SK-N-MC (cell line): Measurements from ENCODE around the gene CSMD2.

ENCODE experiments used
- DNase-seq: peaks from one replicate; pipeline ENCODE4 v3.0.0-alpha.2; 2011; ENCODE audit warnings: low read depth, low spot score
- H3K27ac ChIP-seq: fragments of 200-600 bp; sonication (generic); 2 replicates; pipeline ENCODE4 v1.5.1; 2016; ENCODE audit warnings: mixed run types
- H3K36me3 ChIP-seq: fragments of 200-600 bp; sonication (generic); 2 replicates; pipeline ENCODE4 v1.6.1; 2017; ENCODE audit warnings: antibody characterized with exemption, low read length, mixed read lengths; ENCODE audit not compliant: insufficient read depth
- H3K4me3 ChIP-seq: fragments of 200-600 bp; sonication (generic); 2 replicates; pipeline ENCODE4 v1.5.1; 2016
- H3K9ac ChIP-seq: fragments of 200-600 bp; sonication (generic); 2 replicates; pipeline ENCODE4 v1.8.0; 2017; ENCODE audit warnings: mixed run types, mixed read lengths; ENCODE audit not compliant: insufficient read length
- H3K9me3 ChIP-seq: fragments of 200-600 bp; sonication (generic); 2 replicates; pipeline ENCODE4 v1.6.1; 2017; ENCODE audit warnings: low read depth, mild to moderate bottlenecking, antibody characterized with exemption, low read length, moderate library complexity, mixed read lengths
- EZH2 ChIP-seq: fragments of 200-600 bp; sonication (generic); IDR thresholded peaks from one replicate; pipeline ENCODE4 v1.6.1; 2017; ENCODE audit warnings: antibody characterized with exemption
- FOXP2 ChIP-seq: optimal IDR thresholded peaks from 2 replicates; pipeline ENCODE3; 2011; ENCODE audit warnings: mild to moderate bottlenecking, moderate library complexity; ENCODE audit not compliant: insufficient read depth; ENCODE audit errors: extremely low read length, control extremely low read depth
- POLR2AphosphoS5 ChIP-seq: IDR thresholded peaks from 2 replicates; pipeline ENCODE4 v1.6.1; 2012; ENCODE audit warnings: mild to moderate bottlenecking, low read depth, low read length, borderline replicate concordance

Gene CSMD2

DNA sequence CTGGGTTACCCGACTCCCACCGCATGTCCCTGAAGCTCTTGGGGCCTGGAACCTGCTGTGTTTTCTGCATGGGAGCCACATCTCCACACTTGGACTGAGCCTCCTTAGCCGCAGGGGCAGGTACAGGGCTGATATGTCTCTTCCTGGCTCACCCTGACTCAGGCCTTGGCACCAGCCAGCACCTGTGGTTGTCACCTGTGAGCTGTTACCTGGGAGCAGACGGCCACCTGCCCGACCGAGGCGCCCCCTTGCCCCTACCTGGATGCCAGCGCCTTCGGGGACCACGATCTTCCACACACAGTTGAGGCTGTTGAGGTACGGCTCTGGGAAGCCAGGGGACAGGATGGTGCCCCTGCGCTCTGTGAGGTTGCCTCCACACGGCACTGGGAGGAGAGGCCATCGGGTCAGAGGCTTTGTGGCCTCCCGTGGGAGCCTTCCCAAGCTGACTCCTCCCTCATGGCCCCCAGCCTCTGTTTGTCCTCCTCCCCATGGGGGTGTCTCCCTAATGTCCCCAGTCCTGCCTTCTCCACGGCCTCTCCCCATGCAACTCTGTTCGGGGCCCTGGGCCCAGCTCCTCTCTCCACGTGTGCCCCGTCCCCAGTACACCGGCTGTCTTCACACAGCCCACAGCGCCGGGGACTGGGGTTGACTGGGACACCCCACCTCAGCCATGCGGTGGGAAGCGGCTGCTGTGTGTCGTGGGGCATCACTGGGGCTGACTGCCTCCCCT, 540.6 kb downstream of the CSMD2 start:
- TF ChIP-seq FOXP2 (no peak), EZH2 (no peak), POLR2AphosphoS5 (no peak)
- DNase-seq = no peak

DNA sequence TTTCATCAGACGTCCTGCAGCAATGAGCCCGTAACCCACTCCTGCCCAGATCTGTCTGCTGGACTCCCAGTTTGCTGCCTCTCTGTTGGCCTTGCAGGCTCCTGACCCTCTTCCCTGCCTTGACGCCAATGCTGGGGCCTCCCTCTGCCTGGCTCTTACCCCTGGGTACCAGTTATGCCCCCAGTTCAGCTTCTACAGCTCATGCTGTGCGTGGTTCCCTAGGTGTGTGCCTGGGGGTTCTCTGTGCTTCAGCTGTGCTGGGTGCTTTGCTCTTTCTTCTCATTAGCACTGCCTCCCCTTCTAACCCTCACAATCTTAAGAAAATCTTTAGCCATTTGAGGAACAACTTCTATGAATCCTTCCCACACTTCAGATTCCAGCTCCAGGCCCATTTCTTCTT, 541.2 kb downstream of the CSMD2 start:
- Histone ChIP-seq H3K36me3 (no peaks in the 10 kb centered on the region), H3K27ac (no peak overlapping the region), H3K9me3 (no peaks in the 10 kb centered on the region), H3K9ac (no peak overlapping the region), H3K4me3 (no peak overlapping the region)
- no peak for TF ChIP-seq EZH2
- TF ChIP-seq POLR2AphosphoS5 = no peak
- TF ChIP-seq FOXP2 = no peak
- DNase-seq = no peak

More for the DNA sequence above, 540.6 kb downstream of the CSMD2 start:
- no peaks in the 10 kb centered on the region for H3K9me3 ChIP-seq
- no peak overlapping the region for H3K4me3 ChIP-seq
- H3K27ac ChIP-seq = no peak overlapping the region
- H3K36me3 ChIP-seq = no peaks in the 10 kb centered on the region
- no peak overlapping the region for H3K9ac ChIP-seq

DNA sequence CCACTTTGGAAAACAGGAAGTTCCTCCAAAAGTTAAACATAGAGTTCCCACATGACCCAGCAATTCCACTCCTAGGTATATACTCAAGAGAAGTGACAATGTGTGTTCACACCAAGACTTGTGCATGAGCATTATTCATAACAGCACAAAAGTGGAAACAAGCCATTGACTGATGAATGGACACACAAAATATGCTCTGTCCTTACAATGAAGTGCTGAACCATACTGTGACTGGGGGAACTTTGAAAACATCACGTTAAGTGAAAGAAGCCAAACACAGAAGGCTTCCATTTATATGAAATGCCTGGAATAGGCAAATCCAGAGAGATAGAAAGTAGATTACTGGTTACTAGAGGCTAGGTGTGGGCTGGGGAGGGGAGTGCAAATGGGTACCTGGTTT, 542.3 kb downstream of the CSMD2 start:
- TF ChIP-seq POLR2AphosphoS5 (no peak), FOXP2 (no peak), EZH2 (no peak)
- Histone ChIP-seq H3K9me3 (no peaks in the 10 kb centered on the region), H3K9ac (no peak overlapping the region), H3K27ac (no peak overlapping the region), H3K36me3 (no peaks in the 10 kb centered on the region), H3K4me3 (no peak overlapping the region)
- no peak for DNase-seq

DNA sequence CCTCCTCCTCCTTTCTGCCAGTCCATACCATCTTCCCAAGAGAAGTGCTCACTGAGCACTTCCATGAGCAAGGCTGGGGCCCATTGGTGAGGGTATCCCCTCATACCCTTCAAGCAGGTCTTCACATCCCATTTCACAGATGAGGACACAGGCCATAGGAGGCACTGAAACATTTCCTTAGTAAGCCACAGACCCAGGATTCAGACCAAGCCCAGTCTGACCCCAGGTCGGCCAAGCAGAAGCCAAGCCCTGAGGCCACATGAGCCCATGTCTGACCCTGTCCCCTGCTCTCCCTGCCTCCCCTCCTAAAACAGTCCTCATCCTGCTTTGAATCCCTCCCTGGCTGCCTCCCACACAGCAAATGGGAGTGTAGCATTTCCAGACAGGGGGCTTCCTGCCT, 546.4 kb downstream of the CSMD2 start:
- Histone ChIP-seq H3K27ac (no peak overlapping the region), H3K9me3 (no peaks in the 10 kb centered on the region), H3K9ac (no peak overlapping the region), H3K4me3 (no peak overlapping the region), H3K36me3 (no peaks in the 10 kb centered on the region)
- TF ChIP-seq EZH2 (no peak), FOXP2 (no peak), POLR2AphosphoS5 (no peak)
- DNase-seq = no peak

DNA sequence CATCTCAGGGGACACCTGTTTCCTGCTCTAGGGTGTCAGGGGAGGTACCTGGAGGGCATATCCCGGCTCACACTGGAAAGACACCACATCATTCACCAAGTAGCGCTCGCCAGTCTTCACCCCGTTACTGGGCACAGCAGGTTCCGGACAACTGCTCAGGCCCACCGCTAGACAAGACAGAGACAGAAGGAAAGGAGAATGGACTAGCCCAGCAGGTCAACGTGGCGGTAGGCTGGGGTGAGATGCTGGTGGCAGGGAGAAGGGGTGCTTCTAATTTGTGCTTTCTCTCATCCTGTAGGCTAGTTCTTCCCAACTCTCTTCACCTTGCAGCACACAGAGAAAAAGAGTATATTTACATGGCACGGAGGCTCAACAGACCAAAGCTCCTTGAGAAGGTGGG, 547.6 kb downstream of the CSMD2 start:
- no peak for DNase-seq
- Histone ChIP-seq H3K9me3 (no peaks in the 10 kb centered on the region), H3K9ac (no peak overlapping the region), H3K4me3 (no peak overlapping the region), H3K36me3 (no peaks in the 10 kb centered on the region), H3K27ac (no peak overlapping the region)
- TF ChIP-seq POLR2AphosphoS5 (no peak), FOXP2 (no peak), EZH2 (no peak)

DNA sequence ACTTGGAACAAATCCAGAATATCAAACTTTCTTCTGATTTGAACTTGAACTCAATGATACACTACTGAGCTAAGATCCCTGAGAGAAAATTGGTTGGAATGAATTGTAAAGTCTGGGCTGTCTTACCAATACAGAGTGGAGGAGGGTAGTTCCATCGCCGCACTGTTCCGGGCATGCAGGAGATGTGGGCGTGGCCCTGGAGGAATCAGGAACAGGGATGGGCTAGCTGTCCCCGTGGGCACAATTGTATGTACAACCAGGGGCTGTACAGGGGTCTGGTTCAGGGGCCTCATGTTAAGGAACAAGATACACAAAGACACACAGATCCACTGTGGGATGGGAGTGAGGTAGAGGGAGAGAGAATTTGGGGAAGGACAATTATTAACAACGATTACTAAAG, 548.2 kb downstream of the CSMD2 start:
- Histone ChIP-seq H3K9ac (no peak overlapping the region), H3K9me3 (no peaks in the 10 kb centered on the region), H3K36me3 (no peaks in the 10 kb centered on the region), H3K4me3 (no peak overlapping the region), H3K27ac (no peak overlapping the region)
- TF ChIP-seq FOXP2 (no peak), EZH2 (no peak), POLR2AphosphoS5 (no peak)
- DNase-seq = no peak

DNA sequence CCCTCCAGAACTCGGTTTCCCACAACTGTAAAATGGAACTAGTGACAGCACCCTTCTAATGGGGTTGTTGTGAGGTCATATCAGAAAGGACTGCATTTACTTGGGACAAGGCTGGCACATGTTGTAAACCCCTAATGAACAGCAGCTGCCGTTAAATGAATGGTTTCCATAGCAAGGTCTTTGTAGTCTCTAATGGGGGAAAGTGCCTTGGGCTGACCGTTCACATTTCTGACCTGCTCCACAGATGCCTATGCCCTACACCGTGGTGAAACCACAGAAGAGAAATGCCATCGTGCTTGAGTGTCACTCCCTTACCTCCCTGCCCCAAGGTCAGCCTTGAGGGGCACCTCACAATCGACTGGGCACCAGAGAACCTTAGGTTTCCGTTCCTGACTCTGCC, 549.5 kb downstream of the CSMD2 start:
- no peaks in the 10 kb centered on the region for H3K36me3 ChIP-seq
- DNase-seq = no peak
- no peak for TF ChIP-seq FOXP2
- TF ChIP-seq POLR2AphosphoS5 = no peak
- no peak for TF ChIP-seq EZH2
- H3K4me3 ChIP-seq = no peak overlapping the region
- no peak overlapping the region for H3K9ac ChIP-seq
- no peaks in the 10 kb centered on the region for H3K9me3 ChIP-seq
- H3K27ac ChIP-seq = no peak overlapping the region

DNA sequence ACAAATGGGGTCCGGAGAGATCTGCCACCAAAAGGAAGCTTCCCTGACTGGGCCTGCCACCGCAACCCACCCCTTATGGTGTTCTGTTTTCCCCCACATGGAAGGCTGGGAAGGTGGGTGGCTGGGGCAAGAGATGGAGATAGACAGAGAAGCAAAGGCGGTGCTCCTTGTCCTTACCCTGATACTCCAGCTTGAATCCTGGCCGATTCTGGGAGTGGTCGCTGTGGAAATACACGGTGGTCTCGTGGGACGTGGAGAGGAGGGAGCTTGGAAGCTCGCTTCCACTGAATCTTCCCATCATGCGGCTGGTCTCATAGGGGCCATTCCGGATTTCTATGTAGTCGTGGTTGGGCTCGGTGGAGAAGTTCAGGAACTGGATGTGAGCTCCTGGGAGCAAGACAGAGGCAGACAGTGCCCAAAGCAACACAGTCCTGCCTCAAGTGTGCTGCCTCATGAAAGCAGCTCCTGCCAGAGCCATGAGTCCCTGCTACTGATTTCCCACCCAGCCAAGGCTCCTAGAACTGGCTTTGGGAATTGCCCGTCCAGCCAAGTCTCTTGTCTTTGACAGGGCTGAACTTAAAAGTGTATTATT, 554.1 kb downstream of the CSMD2 start:
- TF ChIP-seq EZH2 (no peak), FOXP2 (no peak), POLR2AphosphoS5 (no peak)

DNA sequence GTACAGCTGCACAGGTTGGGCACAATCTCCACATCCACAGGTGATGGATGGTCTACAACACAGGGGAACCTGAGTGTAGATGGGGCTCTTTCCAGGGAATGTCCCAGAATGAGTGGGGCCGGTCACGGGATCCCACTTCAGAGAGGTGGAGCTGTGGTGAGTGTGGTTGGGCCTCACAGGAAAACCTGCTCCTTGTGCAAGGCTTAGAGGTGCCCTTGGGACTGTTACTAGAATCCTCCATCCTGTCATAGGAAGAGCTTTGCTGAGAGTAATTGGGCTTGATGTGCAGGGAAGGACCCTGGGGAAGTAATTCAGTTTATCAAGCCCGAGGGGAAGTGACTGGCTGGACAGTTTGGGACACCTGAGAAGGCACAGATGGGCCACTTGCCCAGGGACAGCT, 554.6 kb downstream of the CSMD2 start:
- no peak overlapping the region for H3K4me3 ChIP-seq
- TF ChIP-seq FOXP2 (no peak), EZH2 (no peak), POLR2AphosphoS5 (no peak)
- no peaks in the 10 kb centered on the region for H3K36me3 ChIP-seq
- H3K9ac ChIP-seq = no peak overlapping the region
- H3K9me3 ChIP-seq = no peaks in the 10 kb centered on the region
- H3K27ac ChIP-seq = no peak overlapping the region
- no peak for DNase-seq

More for the DNA sequence above, 554.1 kb downstream of the CSMD2 start:
- Histone ChIP-seq H3K9ac (no peak overlapping the region), H3K4me3 (no peak overlapping the region), H3K36me3 (no peaks in the 10 kb centered on the region), H3K9me3 (no peaks in the 10 kb centered on the region), H3K27ac (no peak overlapping the region)
- DNase-seq = no peak
